ENCODE data around the gene SAMD10. TPM values are rescaled to one million over a fixed set of nuclear protein-coding genes. Genes with fewer than 3 reads are reported as not detected.

SAMD10 gene
- total and polyA plus RNA-seq, 3 experiments from 2014 or later, result 15.6 to 24.5 (median 19.3) TPM

DNA sequence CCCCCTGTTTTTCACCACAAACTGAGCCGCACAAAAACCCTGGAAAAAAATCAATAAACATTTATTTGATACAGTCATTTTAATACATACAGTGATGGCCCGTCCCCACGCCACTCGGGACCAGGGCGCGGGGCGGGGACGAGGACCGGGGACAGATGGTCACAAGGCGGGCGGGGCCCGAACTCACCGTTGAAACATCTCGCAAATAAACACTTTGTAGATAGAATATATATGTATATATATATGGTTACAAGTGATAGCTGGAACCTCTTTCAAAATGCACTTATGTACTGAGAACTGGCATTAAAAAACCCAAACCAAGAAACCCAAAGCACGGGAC lies 22.8 kb downstream of the SAMD10 start:
- peaks cover 22 to 42% (median 22%) of the 10 kb centered on the region in 3 donors for H3K4me1 Mint-ChIP-seq
- ChIA-PET POLR2A (interaction anchor here (0.6 to 2.0 kb wide), 7 partner anchors 23 to 436 kb away, joined by 3 to 18 read pairs (median 4); partner anchors contain the start of genes ARFRP1, OPRL1, PPDPF and PRPF6), CTCF (interaction anchor here (0.8 to 3.4 kb wide), 6 partner anchors 12 to 460 kb away, joined by 3 to 14 read pairs (median 4); partner anchors contain the start of genes PRPF6 and SAMD10)
- DNase-seq, result no peak
- H3K36me3 Mint-ChIP-seq, result peaks cover 0 to 18% (median 0%) of the 10 kb centered on the region in 3 donors
- Histone ChIP-seq H3K36me3 (ENCODE audit: insufficient read depth, low read length) (no peaks in the 10 kb centered on the region), H3K27me3 (ENCODE audit: insufficient read depth, low read length, poor library complexity, severe bottlenecking) (no peaks in the 10 kb centered on the region), H3K4me3 (ENCODE audit: low read length) (peak overlapping the region; percentile 51), H3K27ac (ENCODE audit: low read depth, low read length) (peak overlapping the region; percentile 35), H3K9me3 (ENCODE audit: low read length) (no peaks in the 10 kb centered on the region), H3K4me1 (ENCODE audit: insufficient read depth, low read length) (peaks cover 26% of the 10 kb centered on the region)
- no peaks in the 10 kb centered on the region for H3K9me3 Mint-ChIP-seq
- peak overlapping the region in 7 of 8 donors; percentile 46 to 87 (median 78) for H3K27ac Mint-ChIP-seq
- H3K4me3 Mint-ChIP-seq, result peak overlapping the region; percentile 77 to 92 (median 86)
- no peaks in the 10 kb centered on the region for H3K27me3 Mint-ChIP-seq

DNA sequence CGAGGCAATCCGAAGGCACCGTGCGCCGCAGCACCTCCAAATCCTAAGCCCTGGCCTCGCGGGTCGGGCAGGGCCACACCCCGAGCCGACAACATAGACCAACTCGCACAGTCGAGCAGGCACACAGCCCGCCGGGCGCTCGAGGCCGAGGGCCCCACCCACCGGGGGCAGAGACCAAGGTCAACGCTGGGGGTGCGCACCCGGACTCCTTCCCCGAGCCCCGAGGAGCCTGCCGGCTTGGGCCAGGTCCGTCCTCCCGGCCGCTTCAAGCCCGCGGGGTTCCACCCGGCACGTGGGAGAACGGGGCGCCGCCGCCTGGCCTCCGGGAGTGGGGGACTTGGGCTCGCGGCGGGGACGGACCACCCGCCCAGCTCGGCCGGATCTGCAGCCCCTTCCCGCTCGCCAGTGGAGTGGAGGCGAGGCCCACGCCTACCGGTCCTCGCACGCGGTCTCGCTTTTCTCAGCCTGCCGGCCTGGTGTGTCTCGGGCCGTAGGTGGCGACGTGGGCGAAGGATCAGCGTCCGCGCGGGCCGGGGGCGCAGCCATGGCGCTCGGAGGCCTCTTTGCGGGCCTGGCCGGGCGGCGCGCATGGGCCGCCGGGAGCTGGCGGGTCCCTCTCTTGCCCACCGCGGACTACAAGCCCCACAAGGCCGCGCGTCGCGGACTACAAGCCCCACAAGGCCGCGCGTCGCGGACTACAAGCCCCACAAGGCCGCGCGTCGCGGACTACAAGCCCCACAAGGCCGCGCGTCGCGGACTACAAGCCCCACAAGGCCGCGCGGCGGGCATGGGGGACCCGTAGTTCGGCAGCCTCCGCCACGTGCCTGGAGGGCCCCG lies 23.4 kb downstream of the SAMD10 start, which contains the start of gene UCKL1:
Gene UCKL1, minus strand, starts transcription at position 590 of the 837 bp plus-strand sequence. Its CDS starts 44 bp downstream, at position 546.
- Mint-ChIP-seq H3K4me1 (peaks cover 22 to 45% (median 22%) of the 10 kb centered on the region in 3 donors), H3K27ac (peak within 1 kb of the TSS; percentile 66 to 88 (median 82)), H3K4me3 (peak within 1 kb of the TSS; percentile 77 to 92 (median 86)), H3K27me3 (no peaks in the 10 kb centered on the region), H3K9me3 (no peaks in the 10 kb centered on the region), H3K36me3 (peaks cover 0 to 12% (median 0%) of the 10 kb centered on the region in 3 donors)
- peak within 1 kb of the TSS; percentile 79 for H3K27ac ChIP-seq (ENCODE audit: low read depth, low read length)
- ChIA-PET CTCF (interaction anchor here (0.8 to 3.4 kb wide), 6 partner anchors 13 to 460 kb away, joined by 3 to 14 read pairs (median 4); partner anchors contain the start of genes PRPF6 and SAMD10), POLR2A (interaction anchor here (0.6 to 2.0 kb wide), 7 partner anchors 24 to 435 kb away, joined by 3 to 18 read pairs (median 4); partner anchors contain the start of genes ARFRP1, OPRL1, PPDPF and PRPF6)
- peaks cover 26% of the 10 kb centered on the region for H3K4me1 ChIP-seq (ENCODE audit: insufficient read depth, low read length)
- peak within 1 kb of the TSS; percentile 74 for H3K4me3 ChIP-seq (ENCODE audit: low read length)
- H3K36me3 ChIP-seq (ENCODE audit: insufficient read depth, low read length), result no peaks in the 10 kb centered on the region
- no peaks in the 10 kb centered on the region for H3K27me3 ChIP-seq (ENCODE audit: insufficient read depth, low read length, poor library complexity, severe bottlenecking)
- no peaks in the 10 kb centered on the region for H3K9me3 ChIP-seq (ENCODE audit: low read length)
- DNase-seq, result peak; percentile 84 to 94 (median 91)

DNA sequence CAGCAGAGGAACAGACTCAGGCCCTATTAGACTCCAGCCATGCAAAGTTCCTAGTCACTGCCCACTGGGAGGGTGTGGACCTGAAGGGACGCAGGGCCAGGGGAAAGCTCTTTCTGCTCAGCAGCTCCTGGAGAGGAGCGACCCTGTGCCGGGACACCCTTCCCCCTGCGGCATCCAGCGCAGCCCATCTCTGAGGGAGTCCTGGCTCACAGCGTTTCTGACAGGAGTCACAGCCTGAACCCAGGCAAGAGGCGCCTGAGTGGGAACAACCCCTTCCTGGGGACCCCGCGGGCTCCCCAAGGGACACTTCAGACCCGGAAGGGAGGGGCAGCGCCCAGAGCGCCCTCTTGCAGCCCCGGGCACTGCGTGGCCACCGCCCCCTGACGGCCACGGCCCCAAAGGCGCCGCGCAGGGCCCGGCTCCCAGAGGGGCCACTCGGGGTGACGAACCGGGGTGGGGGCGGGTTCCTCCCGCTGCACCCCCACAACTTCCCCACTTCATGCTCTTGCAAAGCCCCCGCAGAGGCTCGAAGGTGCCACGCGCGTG lies 24.1 kb downstream of the SAMD10 start:
- H3K27ac ChIP-seq (ENCODE audit: low read depth, low read length), result peak overlapping the region; percentile 79
- peak overlapping the region; percentile 74 for H3K4me3 ChIP-seq (ENCODE audit: low read length)
- Mint-ChIP-seq H3K4me1 (peaks cover 22 to 47% (median 23%) of the 10 kb centered on the region in 3 donors), H3K27me3 (no peaks in the 10 kb centered on the region), H3K9me3 (no peaks in the 10 kb centered on the region), H3K27ac (peak overlapping the region in 6 of 8 donors; percentile 12 to 83 (median 62)), H3K4me3 (peak overlapping the region; percentile 73 to 92 (median 80)), H3K36me3 (peaks cover 0 to 11% (median 0%) of the 10 kb centered on the region in 3 donors)
- peaks cover 26% of the 10 kb centered on the region for H3K4me1 ChIP-seq (ENCODE audit: insufficient read depth, low read length)
- CTCF ChIA-PET, result interaction anchor here (1.5 to 3.4 kb wide), 2 partner anchors 25 to 84 kb away, joined by 7 to 14 read pairs; partner anchors contain the start of genes PRPF6 and SAMD10
- POLR2A ChIA-PET, result interaction anchor here (0.9 kb wide), 1 partner anchor 435 kb away, joined by 3 read pairs; the partner anchor contains the start of gene PPDPF
- H3K36me3 ChIP-seq (ENCODE audit: insufficient read depth, low read length), result no peaks in the 10 kb centered on the region
- no peaks in the 10 kb centered on the region for H3K9me3 ChIP-seq (ENCODE audit: low read length)
- DNase-seq, result peak in 2 of 5 donors; percentile 25 to 37
- H3K27me3 ChIP-seq (ENCODE audit: insufficient read depth, low read length, poor library complexity, severe bottlenecking), result no peaks in the 10 kb centered on the region

DNA sequence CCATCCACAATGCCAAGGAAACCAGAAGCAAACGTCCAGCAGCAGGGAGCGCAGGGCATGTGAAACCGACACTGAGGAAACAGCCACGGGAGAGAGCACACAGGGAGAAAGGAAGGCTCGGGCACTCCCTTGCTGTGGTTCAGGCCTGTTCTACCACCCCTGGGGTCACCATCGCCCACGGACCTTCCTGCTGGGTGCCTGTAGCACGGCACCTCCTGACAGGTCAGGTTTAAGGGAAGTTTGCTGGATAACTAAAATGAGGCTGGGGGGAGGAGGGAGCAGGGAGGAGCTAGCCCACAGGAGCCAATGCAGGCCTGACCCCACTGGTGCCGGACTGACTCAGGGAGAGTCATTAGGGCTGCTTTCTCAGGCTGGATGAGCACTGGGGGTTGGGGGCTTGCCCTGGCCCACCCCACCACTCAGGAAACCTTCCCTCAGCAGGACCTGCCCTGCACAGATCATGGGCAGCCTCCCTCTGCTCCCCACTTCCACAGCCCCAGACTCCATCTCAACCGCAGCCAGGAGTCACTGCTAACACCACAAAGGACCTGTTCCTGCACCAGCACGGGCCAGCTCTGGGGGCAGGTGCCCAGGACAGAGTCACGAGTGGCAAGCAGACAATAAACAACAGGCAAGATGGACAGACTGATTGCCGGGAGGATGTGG lies 25.5 kb downstream of the SAMD10 start:
- DNase-seq, result no peak
- H3K4me3 ChIP-seq (ENCODE audit: low read length), result no peak overlapping the region
- no peaks in the 10 kb centered on the region for H3K27me3 Mint-ChIP-seq

DNA sequence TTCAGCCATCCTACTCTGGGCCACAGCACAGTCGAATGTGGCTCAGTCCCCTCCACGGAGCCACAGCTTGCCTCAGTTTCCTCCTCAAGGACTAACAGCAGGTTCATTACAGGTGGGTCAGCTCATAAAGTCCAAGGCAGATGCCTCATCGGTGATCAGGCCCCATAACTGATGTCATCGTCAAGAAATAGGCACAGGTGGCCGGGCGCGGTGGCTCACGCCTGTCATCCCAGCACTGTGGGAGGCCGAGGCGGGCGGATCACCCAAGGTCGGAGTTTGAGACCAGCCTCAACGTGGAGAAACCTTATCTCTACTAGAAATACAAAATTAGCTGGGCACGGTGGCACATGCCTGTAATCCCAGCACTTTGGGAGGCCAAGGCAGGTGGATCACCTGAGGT lies 26.7 kb downstream of the SAMD10 start:
- H3K27ac Mint-ChIP-seq, result peak overlapping the region in 2 of 8 donors; percentile 24 to 77
- H3K9me3 Mint-ChIP-seq, result no peaks in the 10 kb centered on the region
- peaks cover 49% of the 10 kb centered on the region for H3K4me1 ChIP-seq (ENCODE audit: insufficient read depth, low read length)
- ChIA-PET POLR2A (no interaction called here), CTCF (interaction anchor here (1.5 kb wide), 1 partner anchor 28 kb away, joined by 5 read pairs; the partner anchor contains the start of gene PRPF6)
- no peak for DNase-seq
- no peak overlapping the region for H3K4me3 ChIP-seq (ENCODE audit: low read length)
- no peak overlapping the region for H3K27ac ChIP-seq (ENCODE audit: low read depth, low read length)
- no peaks in the 10 kb centered on the region for H3K27me3 ChIP-seq (ENCODE audit: insufficient read depth, low read length, poor library complexity, severe bottlenecking)
- no peaks in the 10 kb centered on the region for H3K36me3 ChIP-seq (ENCODE audit: insufficient read depth, low read length)
- H3K36me3 Mint-ChIP-seq, result peaks cover 0 to 6% (median 0%) of the 10 kb centered on the region in 3 donors
- peaks cover 42 to 69% (median 44%) of the 10 kb centered on the region in 3 donors for H3K4me1 Mint-ChIP-seq
- H3K27me3 Mint-ChIP-seq, result no peaks in the 10 kb centered on the region
- H3K4me3 Mint-ChIP-seq, result peak overlapping the region in 2 of 7 donors; percentile 19 to 91
- H3K9me3 ChIP-seq (ENCODE audit: low read length), result no peaks in the 10 kb centered on the region

More for the DNA sequence above, 25.5 kb downstream of the SAMD10 start:
- H3K4me1 ChIP-seq (ENCODE audit: insufficient read depth, low read length), result peaks cover 38% of the 10 kb centered on the region
- CTCF ChIA-PET, result interaction anchor here (1.5 to 3.4 kb wide), 2 partner anchors 26 to 85 kb away, joined by 7 to 14 read pairs; partner anchors contain the start of genes PRPF6 and SAMD10
- H3K27me3 ChIP-seq (ENCODE audit: insufficient read depth, low read length, poor library complexity, severe bottlenecking), result no peaks in the 10 kb centered on the region
- peak overlapping the region; percentile 19 to 85 (median 68) for H3K27ac Mint-ChIP-seq
- peak overlapping the region; percentile 66 to 91 (median 80) for H3K4me3 Mint-ChIP-seq
- H3K27ac ChIP-seq (ENCODE audit: low read depth, low read length), result no peak overlapping the region
- no peaks in the 10 kb centered on the region for H3K9me3 Mint-ChIP-seq
- POLR2A ChIA-PET, result no interaction called here
- no peaks in the 10 kb centered on the region for H3K36me3 ChIP-seq (ENCODE audit: insufficient read depth, low read length)
- peaks cover 0 to 6% (median 0%) of the 10 kb centered on the region in 3 donors for H3K36me3 Mint-ChIP-seq
- H3K4me1 Mint-ChIP-seq, result peaks cover 31 to 60% (median 34%) of the 10 kb centered on the region in 3 donors
- no peaks in the 10 kb centered on the region for H3K9me3 ChIP-seq (ENCODE audit: low read length)

DNA sequence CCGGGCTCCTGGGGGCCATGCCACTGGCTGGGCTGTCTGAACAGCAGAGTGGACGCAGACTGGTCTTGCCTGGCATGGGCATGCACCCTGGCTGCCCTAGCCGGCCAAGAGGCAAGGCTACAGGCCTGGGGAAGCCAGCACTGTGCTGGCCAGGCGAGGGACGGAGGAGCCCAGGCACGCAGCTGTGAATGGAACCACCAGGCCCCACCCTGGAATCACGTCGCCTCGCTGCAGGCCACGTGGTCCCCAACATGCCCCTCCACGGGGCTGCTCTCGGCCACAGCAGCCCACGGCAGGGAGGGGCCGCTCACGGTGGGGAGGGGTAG lies 27.3 kb downstream of the SAMD10 start:
- POLR2A ChIA-PET, result no interaction called here

More for the DNA sequence above, 27.3 kb downstream of the SAMD10 start:
- H3K27ac Mint-ChIP-seq, result peak overlapping the region in 1 of 8 donors; percentile 77
- no peaks in the 10 kb centered on the region for H3K36me3 ChIP-seq (ENCODE audit: insufficient read depth, low read length)
- CTCF ChIA-PET, result interaction anchor here (1.5 kb wide), 1 partner anchor 28 kb away, joined by 5 read pairs; the partner anchor contains the start of gene PRPF6
- peaks cover 48 to 69% (median 48%) of the 10 kb centered on the region in 3 donors for H3K4me1 Mint-ChIP-seq
- H3K36me3 Mint-ChIP-seq, result peaks cover 0 to 6% (median 0%) of the 10 kb centered on the region in 3 donors
- no peak overlapping the region for H3K4me3 ChIP-seq (ENCODE audit: low read length)
- no peak for DNase-seq
- H3K27me3 Mint-ChIP-seq, result no peaks in the 10 kb centered on the region
- no peak overlapping the region for H3K27ac ChIP-seq (ENCODE audit: low read depth, low read length)
- no peak overlapping the region for H3K4me3 Mint-ChIP-seq
- H3K9me3 ChIP-seq (ENCODE audit: low read length), result no peaks in the 10 kb centered on the region
- no peaks in the 10 kb centered on the region for H3K9me3 Mint-ChIP-seq
- no peaks in the 10 kb centered on the region for H3K27me3 ChIP-seq (ENCODE audit: insufficient read depth, low read length, poor library complexity, severe bottlenecking)
- H3K4me1 ChIP-seq (ENCODE audit: insufficient read depth, low read length), result peaks cover 51% of the 10 kb centered on the region

Measured in CD8-positive, alpha-beta memory T cell (primary cell).